ELR (cell line): ENCODE results near the gene CELSR3.
A peak's percentile ranks its signal among the peaks of the same experiment; 100 is the strongest.

Experiments used
- DNase-seq: peaks from one replicate; pipeline ENCODE4 v3.0.0-alpha.2; 2015; ENCODE audit warnings: low read depth

The CELSR3 gene

GRCh38 chr3:48660800-48661400 is 1.8 kb downstream of the CELSR3 start:
- no peak for DNase-seq

GRCh38 chr3:48656841-48657281 is 5.8 kb downstream of the CELSR3 start:
- DNase-seq = no peak

- DNase-seq = peak; percentile 74
Measured at GRCh38 chr3:48656061-48656840, 6.4 kb downstream of the CELSR3 start.

GRCh38 chr3:48655606-48656005 is 7.1 kb downstream of the CELSR3 start:
- no peak for DNase-seq

- no peak for DNase-seq
Measured at GRCh38 chr3:48655063-48655462, 7.6 kb downstream of the CELSR3 start.

GRCh38 chr3:48652923-48653715 is 9.6 kb downstream of the CELSR3 start:
- no peak for DNase-seq

GRCh38 chr3:48651771-48652170 is 10.9 kb downstream of the CELSR3 start:
- no peak for DNase-seq

GRCh38 chr3:48650723-48651122 is 12.0 kb downstream of the CELSR3 start:
- DNase-seq = no peak

- no peak for DNase-seq
Measured at GRCh38 chr3:48648188-48648850, 14.4 kb downstream of the CELSR3 start.

GRCh38 chr3:48647714-48648113 is 15.0 kb downstream of the CELSR3 start:
- no peak for DNase-seq

GRCh38 chr3:48644898-48645760 is 17.6 kb downstream of the CELSR3 start:
- no peak for DNase-seq

GRCh38 chr3:48642605-48643004 is 20.1 kb downstream of the CELSR3 start:
- no peak for DNase-seq

GRCh38 chr3:48641396-48641795 is 21.3 kb downstream of the CELSR3 start:
- DNase-seq = no peak

GRCh38 chr3:48639944-48640606 is 22.6 kb downstream of the CELSR3 start:
- DNase-seq = no peak

- no peak for DNase-seq
Measured at GRCh38 chr3:48637305-48637704, 25.4 kb downstream of the CELSR3 start.

GRCh38 chr3:48636149-48636655 is 26.5 kb downstream of the CELSR3 start:
- DNase-seq = no peak

- DNase-seq = peak; percentile 96
Measured at GRCh38 chr3:48635222-48636021, 27.3 kb downstream of the CELSR3 start, which contains the start of gene SLC26A6. SLC26A6 (minus strand) TSS chr3:48635461; CDS start chr3:48635393, 68 bp downstream.

GRCh38 chr3:48634661-48635221 is 27.9 kb downstream of the CELSR3 start:
- DNase-seq = peak; percentile 77

- DNase-seq = no peak
Measured at GRCh38 chr3:48633743-48634142, 28.9 kb downstream of the CELSR3 start.
